GM10266 (cell line): ENCODE measurements around the gene HOXD3.

Source experiments
- DNase-seq: peaks from one replicate; pipeline ENCODE4 v3.0.0; 2012; ENCODE audit errors: extremely low spot score
- CTCF ChIP-seq: IDR thresholded peaks from 2 replicates; pipeline ENCODE4 v1.5.1; 2012; ENCODE audit warnings: mild to moderate bottlenecking, low read depth; ENCODE audit not compliant: control insufficient read depth, insufficient read depth; ENCODE audit errors: missing control alignments

HOXD3 gene

GRCh38 chr2:176164611-176165369, 7.7 kb downstream of the HOXD3 start:
- TF ChIP-seq CTCF, result no peak
- no peak for DNase-seq

GRCh38 chr2:176165370-176166050, 8.4 kb downstream of the HOXD3 start:
- TF ChIP-seq CTCF, result no peak
- no peak for DNase-seq

- DNase-seq, result no peak
- TF ChIP-seq CTCF, result no peak
Observed at GRCh38 chr2:176166272-176166671, 9.2 kb downstream of the HOXD3 start.

- TF ChIP-seq CTCF, result no peak
- no peak for DNase-seq
Observed at GRCh38 chr2:176167398-176167797, 10.3 kb downstream of the HOXD3 start.

GRCh38 chr2:176169181-176169580, 12.1 kb downstream of the HOXD3 start:
- DNase-seq, result no peak
- TF ChIP-seq CTCF, result no peak

- no peak for TF ChIP-seq CTCF
- DNase-seq, result no peak
Observed at GRCh38 chr2:176169711-176170110, 12.6 kb downstream of the HOXD3 start.

GRCh38 chr2:176170602-176171305, 13.6 kb downstream of the HOXD3 start:
- TF ChIP-seq CTCF, result no peak
- no peak for DNase-seq
